HepG2 (cell line): ENCODE results near the gene MSANTD1. TPM values are rescaled to one million over a fixed set of nuclear protein-coding genes. Genes with fewer than 3 reads are reported as not detected.

Source experiments
- ATAC-seq: fragments of 200-7000 bp; cut with Tn5 transposase; 3 replicates; pipeline ENCODE4 v1.9.1; 2020; ENCODE audit warnings: mild to moderate bottlenecking, moderate library complexity
- BruUV-seq: library from RNA; stranded (reverse); fragments of 400-500 nt; replicated peaks from 2 replicates; lab custom pipeline; 2021; lab: Mats Ljungman, UMichigan
- CTCF ChIA-PET: fragments of 300-600 bp; formaldehyde crosslinking; extraction: SDS; loops from one replicate; lab custom pipeline; 2021; ENCODE audit warnings: low total read pairs, inconsistent platforms, low intra/inter-chr PET ratio; lab: Yijun Ruan, JAX
- POLR2A ChIA-PET: fragments of 350-600 bp; sonication (Branson Sonifier 250); formaldehyde crosslinking; loops from one replicate; lab custom pipeline; 2020; ENCODE audit warnings: antibody characterized with exemption, inconsistent platforms; lab: Yijun Ruan, JAX
- DNase-seq: peaks from one replicate; pipeline ENCODE4 v3.0.0-alpha.2; 2015; ENCODE audit warnings: low spot score
- FAIRE-seq: peaks from 3 replicates; lab custom pipeline; 2011; peaks lifted over from hg19 to GRCh38; lab: Jason Lieb, UNC
- H2AFZ ChIP-seq: one replicate; pipeline ENCODE4 v1.6.1; 2011; ENCODE audit warnings: low read length, inconsistent platforms
- H3K27ac ChIP-seq: fragments of 300-600 bp; 3 replicates; pipeline ENCODE4 v1.8.0; 2011; ENCODE audit warnings: mixed run types, mild to moderate bottlenecking, mixed read lengths, low read length, inconsistent platforms; ENCODE audit not compliant: insufficient read depth; ENCODE audit errors: extremely low read length
- H3K27me3 ChIP-seq, 2 experiments: fragments of 200-600 bp in 1 of 2; 2 replicates in 1 of 2; 3 replicates in 1 of 2; pipeline versions ENCODE4 v1.6.0 to v1.8.0; 2011; ENCODE audit warnings: low read length in 2 of 2, mild to moderate bottlenecking in 2 of 2, moderate library complexity in 2 of 2, inconsistent platforms in 1 of 2; ENCODE audit not compliant: insufficient read depth in 2 of 2, control insufficient read depth in 1 of 2
- H3K36me3 ChIP-seq, 2 experiments: fragments of 200-600 bp in 1 of 2; replicated peaks in 1 of 2; 2 replicates in 1 of 2; 3 replicates in 1 of 2; pipeline versions ENCODE4 v1.5.1 to v1.8.0; 2011; ENCODE audit warnings: low read length in 2 of 2, inconsistent platforms in 1 of 2; ENCODE audit not compliant: insufficient read depth in 2 of 2, control insufficient read depth in 1 of 2
- H3K4me1 ChIP-seq: 2 replicates; pipeline ENCODE4 v1.5.1; 2012; ENCODE audit warnings: low read length, inconsistent platforms; ENCODE audit not compliant: insufficient read depth
- H3K4me2 ChIP-seq: 2 replicates; pipeline ENCODE4 v1.6.0; 2011; ENCODE audit warnings: low read depth, low read length, inconsistent platforms
- H3K4me3 ChIP-seq, 3 experiments: fragments of 200-600 bp in 1 of 3; sonication (generic), shearing (Covaris generic) in 1 of 3; replicated peaks in 1 of 3; 2 replicates each; pipeline ENCODE4 v1.5.1; 2011 to 2016; ENCODE audit warnings: low read length in 3 of 3, inconsistent platforms in 2 of 3, low read depth in 2 of 3, mild to moderate bottlenecking in 2 of 3, control low read depth in 1 of 3, mixed read lengths in 1 of 3; ENCODE audit not compliant: insufficient read depth in 1 of 3
- H3K79me2 ChIP-seq: one replicate; pipeline ENCODE4 v1.6.1; 2011; ENCODE audit warnings: low read length, inconsistent platforms; ENCODE audit not compliant: insufficient read depth
- H3K9ac ChIP-seq: 2 replicates; pipeline ENCODE4 v1.6.0; 2011; ENCODE audit warnings: mild to moderate bottlenecking, low read depth, low read length, inconsistent platforms; ENCODE audit not compliant: insufficient read depth
- H3K9me3 ChIP-seq: 2 replicates; pipeline ENCODE4 v1.5.1; 2012; ENCODE audit warnings: mild to moderate bottlenecking, low read length
- H4K20me1 ChIP-seq: 2 replicates; pipeline ENCODE4 v1.6.0; 2011; ENCODE audit warnings: inconsistent platforms, mild to moderate bottlenecking, low read length, moderate library complexity; ENCODE audit not compliant: insufficient read depth
- FOXK1 ChIP-seq: sonication (generic); formaldehyde crosslinking; IDR thresholded peaks from 2 replicates; pipeline ENCODE4 v1.4.0; 2020; ENCODE audit warnings: low read depth, missing genetic modification reagents, borderline replicate concordance
- JUN ChIP-seq: sonication (generic); formaldehyde crosslinking; IDR thresholded peaks from 2 replicates; pipeline ENCODE4 v1.4.0; 2020; ENCODE audit warnings: mild to moderate bottlenecking, missing genetic modification reagents
- KLF16 ChIP-seq, 2 experiments: sonication (generic) in 1 of 2; formaldehyde crosslinking in 1 of 2; IDR thresholded peaks; 2 replicates each; pipeline versions ENCODE4 v1.6.1 to v1.8.0; 2016 to 2023; ENCODE audit warnings: missing genetic modification reagents in 2 of 2, missing compliant biosample characterization in 1 of 2
- MYNN ChIP-seq: sonication (generic); formaldehyde crosslinking; IDR thresholded peaks from 2 replicates; pipeline ENCODE4 v1.4.0; 2020; ENCODE audit warnings: mild to moderate bottlenecking, low read depth, missing genetic modification reagents
- NFE2L1 ChIP-seq: sonication (generic); formaldehyde crosslinking; IDR thresholded peaks from 2 replicates; pipeline ENCODE4 v1.4.0; 2020; ENCODE audit warnings: missing genetic modification reagents, mild to moderate bottlenecking, borderline replicate concordance
- PRPF4 ChIP-seq: fragments of 200-400 bp; formaldehyde crosslinking; IDR thresholded peaks from 2 replicates; pipeline ENCODE4 v1.6.1; 2016; ENCODE audit warnings: low read length, low read depth; ENCODE audit not compliant: poor library complexity, severe bottlenecking
- TBL1XR1 ChIP-seq: fragments of 150-350 bp; IDR thresholded peaks from 2 replicates; pipeline ENCODE4 v1.6.1; 2014; ENCODE audit warnings: borderline replicate concordance, low read length; ENCODE audit not compliant: partially characterized antibody
- ZBTB1 ChIP-seq: sonication (generic); formaldehyde crosslinking; IDR thresholded peaks from 2 replicates; pipeline ENCODE4 v1.4.0; 2020; ENCODE audit warnings: missing genetic modification reagents, borderline replicate concordance
- ZXDC ChIP-seq: sonication (generic); formaldehyde crosslinking; IDR thresholded peaks from 2 replicates; pipeline ENCODE4 v1.5.0; 2020; ENCODE audit warnings: mild to moderate bottlenecking, missing genetic modification reagents
- WGBS: methylation state at CpG from one replicate; pipeline ENCODE4 v1.1.6; 2017; ENCODE audit warnings: low lambda C conversion rate; 5-methylcytosine and 5-hydroxymethylcytosine counted together
- in situ Hi-C: cut with HindIII; loops from 2 replicates; pipeline ENCODE4 v1.10.0; 2017; ENCODE audit warnings: low pct_unique_long_range_greater_than_20kb; ENCODE audit not compliant: extremely low pct_ligation_motif_present
- intact Hi-C: fragments of 100-400 bp; cut with micrococcal nuclease; formaldehyde crosslinking; loops from one replicate; pipeline ENCODE4 v1.10.0; 2022; ENCODE audit not compliant: unreplicated experiment
- polyA plus RNA-seq, 8 experiments: library from polyadenylated mRNA; depleted of rRNA in 3 of 8; stranded (reverse) in 7 of 8; unstranded in 1 of 8; fragments of >200 nt; fragmentation: Illumina TruSeq in 4 of 8; extraction: Trizol in 4 of 8; gene quantifications; 2 replicates each; pipeline versions ENCODE4 v1.2.1 to v1.2.3, GENCODE V29; 2011 to 2016; ENCODE audit warnings: low read depth in 4 of 8, missing spikeins in 1 of 8, mixed read lengths in 1 of 8; ENCODE audit not compliant: insufficient read depth in 1 of 8
- total RNA-seq, 5 experiments: library from RNA; depleted of rRNA; stranded (reverse); fragments of >200 nt; fragmentation: Illumina TruSeq; extraction: Trizol; gene quantifications; 2 replicates each; pipeline ENCODE4 v1.2.3, GENCODE V29; 2016; ENCODE audit warnings: low read depth in 1 of 5
- TF ChIP-seq, protein P1 (sequence below): sonication (generic); formaldehyde crosslinking; IDR thresholded peaks from 2 replicates; pipeline ENCODE4 v1.4.0; 2020; ENCODE audit warnings: missing genetic modification reagents, borderline replicate concordance

Gene MSANTD1
- total and polyA plus RNA-seq, 2 of the 13 experiments (the other 11 are each of a cell fraction or from before 2014, with no cell fraction given): 0.22 to 0.40 TPM

DNA sequence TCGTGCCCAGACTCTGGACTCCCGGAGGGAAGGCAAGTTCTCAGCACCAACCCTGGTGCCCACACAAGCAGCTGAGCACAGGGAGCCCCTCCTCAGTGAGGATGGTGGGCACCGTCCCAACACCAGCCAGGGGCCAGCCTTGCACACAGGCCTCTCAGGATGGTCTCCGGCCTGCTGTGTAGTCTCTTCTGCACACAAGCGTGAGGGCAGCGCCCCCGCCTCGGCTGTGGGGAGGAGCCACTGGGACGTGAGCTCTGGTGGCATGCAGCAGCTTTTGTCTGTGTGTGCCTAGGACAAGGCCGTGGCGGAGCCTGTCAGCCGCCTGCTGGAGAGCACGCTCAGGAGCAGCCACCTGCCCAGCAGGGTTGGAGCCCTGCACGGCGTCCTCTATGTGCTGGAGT lies 16.1 kb upstream of the MSANTD1 start (continued):
- TF ChIP-seq ZXDC (CRISPR knock-in tag) (no peak), NFE2L1 (CRISPR knock-in tag) (no peak), JUN (no peak), MYNN (CRISPR knock-in tag) (no peak), PRPF4 (no peak), KLF16 (CRISPR knock-in tag; IDR thresholded peaks at IDR 0.05) (no peak), FOXK1 (CRISPR knock-in tag) (no peak)

DNA sequence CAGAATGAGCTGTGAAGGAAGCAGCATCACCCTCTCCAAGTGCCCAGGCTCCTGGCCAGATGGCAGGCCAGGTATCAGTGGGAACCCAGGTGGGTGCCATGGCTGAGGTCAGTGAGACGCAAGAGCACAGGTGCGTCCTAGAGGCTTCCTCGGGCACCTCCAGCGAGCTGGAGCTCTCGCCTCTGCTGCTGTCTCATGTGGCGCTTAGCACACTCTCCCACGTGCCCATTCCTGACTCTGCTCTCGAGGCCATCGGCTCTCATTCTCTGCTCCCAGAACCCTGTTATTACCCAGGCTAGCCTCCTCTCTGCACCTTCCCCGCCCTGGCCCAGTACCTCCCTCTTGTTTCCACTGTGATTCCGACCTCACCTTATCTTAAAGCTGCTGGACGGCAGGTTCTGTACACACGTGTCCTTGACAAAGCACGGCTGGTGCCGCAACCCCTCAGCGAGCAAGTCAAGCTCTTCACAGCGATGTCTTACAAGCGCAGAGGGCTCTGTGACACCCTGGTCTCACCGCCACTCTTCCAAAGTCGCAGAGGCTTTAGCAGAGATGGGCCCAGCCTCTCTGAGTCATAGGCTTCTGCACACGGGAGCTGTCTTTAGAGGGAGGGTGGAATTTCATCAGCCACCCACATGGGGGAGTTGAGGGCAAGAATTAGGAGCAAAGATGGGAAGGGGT lies 15.4 kb upstream of the MSANTD1 start:
- Histone ChIP-seq H3K4me2 (no peak overlapping the region), H3K4me3 (no peak overlapping the region), H4K20me1 (no peaks in the 10 kb centered on the region), H3K27ac (no peak overlapping the region), H3K9me3 (no peaks in the 10 kb centered on the region), H3K4me1 (peaks cover 17% of the 10 kb centered on the region), H3K36me3 (peaks cover 40 to 71% of the 10 kb centered on the region in 2 experiments), H3K27me3 (no peaks in the 10 kb centered on the region), H2AFZ (no peak overlapping the region), H3K9ac (no peak overlapping the region), H3K79me2 (no peaks in the 10 kb centered on the region)
- in situ Hi-C loops (no loop called here), intact Hi-C loops (no loop called here)
- FAIRE-seq (no peak), DNase-seq (no peak), ATAC-seq (no peak)
- ChIA-PET CTCF (no interaction called here), POLR2A (no interaction called here)
- TF ChIP-seq TBL1XR1 (no peak), ZBTB1 (CRISPR knock-in tag) (no peak)
- TF ChIP-seq, protein P1, sequence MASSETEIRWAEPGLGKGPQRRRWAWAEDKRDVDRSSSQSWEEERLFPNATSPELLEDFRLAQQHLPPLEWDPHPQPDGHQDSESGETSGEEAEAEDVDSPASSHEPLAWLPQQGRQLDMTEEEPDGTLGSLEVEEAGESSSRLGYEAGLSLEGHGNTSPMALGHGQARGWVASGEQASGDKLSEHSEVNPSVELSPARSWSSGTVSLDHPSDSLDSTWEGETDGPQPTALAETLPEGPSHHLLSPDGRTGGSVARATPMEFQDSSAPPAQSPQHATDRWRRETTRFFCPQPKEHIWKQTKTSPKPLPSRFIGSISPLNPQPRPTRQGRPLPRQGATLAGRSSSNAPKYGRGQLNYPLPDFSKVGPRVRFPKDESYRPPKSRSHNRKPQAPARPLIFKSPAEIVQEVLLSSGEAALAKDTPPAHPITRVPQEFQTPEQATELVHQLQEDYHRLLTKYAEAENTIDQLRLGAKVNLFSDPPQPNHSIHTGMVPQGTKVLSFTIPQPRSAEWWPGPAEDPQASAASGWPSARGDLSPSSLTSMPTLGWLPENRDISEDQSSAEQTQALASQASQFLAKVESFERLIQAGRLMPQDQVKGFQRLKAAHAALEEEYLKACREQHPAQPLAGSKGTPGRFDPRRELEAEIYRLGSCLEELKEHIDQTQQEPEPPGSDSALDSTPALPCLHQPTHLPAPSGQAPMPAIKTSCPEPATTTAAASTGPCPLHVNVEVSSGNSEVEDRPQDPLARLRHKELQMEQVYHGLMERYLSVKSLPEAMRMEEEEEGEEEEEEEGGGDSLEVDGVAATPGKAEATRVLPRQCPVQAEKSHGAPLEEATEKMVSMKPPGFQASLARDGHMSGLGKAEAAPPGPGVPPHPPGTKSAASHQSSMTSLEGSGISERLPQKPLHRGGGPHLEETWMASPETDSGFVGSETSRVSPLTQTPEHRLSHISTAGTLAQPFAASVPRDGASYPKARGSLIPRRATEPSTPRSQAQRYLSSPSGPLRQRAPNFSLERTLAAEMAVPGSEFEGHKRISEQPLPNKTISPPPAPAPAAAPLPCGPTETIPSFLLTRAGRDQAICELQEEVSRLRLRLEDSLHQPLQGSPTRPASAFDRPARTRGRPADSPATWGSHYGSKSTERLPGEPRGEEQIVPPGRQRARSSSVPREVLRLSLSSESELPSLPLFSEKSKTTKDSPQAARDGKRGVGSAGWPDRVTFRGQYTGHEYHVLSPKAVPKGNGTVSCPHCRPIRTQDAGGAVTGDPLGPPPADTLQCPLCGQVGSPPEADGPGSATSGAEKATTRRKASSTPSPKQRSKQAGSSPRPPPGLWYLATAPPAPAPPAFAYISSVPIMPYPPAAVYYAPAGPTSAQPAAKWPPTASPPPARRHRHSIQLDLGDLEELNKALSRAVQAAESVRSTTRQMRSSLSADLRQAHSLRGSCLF (CRISPR knock-in tag): no peak
- 97% methylated on average over 17 of the region's 21 CpGs for WGBS
- no TSS peak for BruUV-seq
